CD4-positive, alpha-beta T cell treated with Interleukin-15 for 1 hour (primary cell): Measurements from ENCODE around the gene DIAPH3.

Experiments
- DNase-seq: peaks from one replicate; pipeline ENCODE4 v3.0.0-alpha.2; 2020

DIAPH3 gene

GRCh38 chr13:59664586-59664985, 499.1 kb downstream of the DIAPH3 start:
- no peak for DNase-seq

GRCh38 chr13:59663707-59664106, 500.0 kb downstream of the DIAPH3 start:
- no peak for DNase-seq

GRCh38 chr13:59660582-59660981, 503.1 kb downstream of the DIAPH3 start:
- no peak for DNase-seq

- no peak for DNase-seq
Observed at GRCh38 chr13:59659981-59660380, 503.7 kb downstream of the DIAPH3 start.

- DNase-seq: no peak
Observed at GRCh38 chr13:59658738-59659330, 504.9 kb downstream of the DIAPH3 start.

GRCh38 chr13:59658027-59658737, 505.5 kb downstream of the DIAPH3 start:
- no peak for DNase-seq

- DNase-seq: no peak
Observed at GRCh38 chr13:59653916-59654315, 509.8 kb downstream of the DIAPH3 start.

GRCh38 chr13:59651479-59651878, 512.2 kb downstream of the DIAPH3 start:
- DNase-seq: no peak

GRCh38 chr13:59643906-59644626, 519.7 kb downstream of the DIAPH3 start:
- no peak for DNase-seq

GRCh38 chr13:59643364-59643841, 520.3 kb downstream of the DIAPH3 start:
- DNase-seq: no peak

- no peak for DNase-seq
Observed at GRCh38 chr13:59641817-59642216, 521.9 kb downstream of the DIAPH3 start.

GRCh38 chr13:59641261-59641660, 522.5 kb downstream of the DIAPH3 start:
- no peak for DNase-seq

- no peak for DNase-seq
Observed at GRCh38 chr13:59638404-59638803, 525.3 kb downstream of the DIAPH3 start.

- DNase-seq: no peak
Observed at GRCh38 chr13:59635589-59635988, 528.1 kb downstream of the DIAPH3 start.

- no peak for DNase-seq
Observed at GRCh38 chr13:59633290-59633689, 530.4 kb downstream of the DIAPH3 start.

GRCh38 chr13:59631271-59631670, 532.5 kb downstream of the DIAPH3 start:
- DNase-seq: no peak

- DNase-seq: no peak
Observed at GRCh38 chr13:59625111-59625510, 538.6 kb downstream of the DIAPH3 start.

GRCh38 chr13:59623206-59623915, 540.4 kb downstream of the DIAPH3 start:
- DNase-seq: no peak

- DNase-seq: no peak
Observed at GRCh38 chr13:59621773-59622172, 542.0 kb downstream of the DIAPH3 start.
